Measurements from ENCODE around the gene IL1RAPL2. TPM values are rescaled to one million over a fixed set of nuclear protein-coding genes. Genes with fewer than 3 reads are reported as not detected.
"Not testable (repeated sequence)": the region's sequence is repeated elsewhere in the genome, so short reads cannot be mapped to it uniquely, and the experiment has no call there.

IL1RAPL2 gene
- total RNA-seq, 1 donor from 2014 or later: not detected

GRCh38 chrX:105038672-105039328 is 472.8 kb downstream of the IL1RAPL2 start:
- DNase-seq: no peak

- DNase-seq: no peak
Measured at GRCh38 chrX:105050921-105051320, 484.9 kb downstream of the IL1RAPL2 start.

GRCh38 chrX:105051364-105051763 is 485.4 kb downstream of the IL1RAPL2 start:
- DNase-seq: no peak

GRCh38 chrX:105052926-105053325 is 486.9 kb downstream of the IL1RAPL2 start:
- no peak for DNase-seq

GRCh38 chrX:105063743-105064142 is 497.7 kb downstream of the IL1RAPL2 start:
- no peak for DNase-seq

GRCh38 chrX:105098201-105098600 is 532.2 kb downstream of the IL1RAPL2 start:
- DNase-seq: no peak

- no peak for DNase-seq
Measured at GRCh38 chrX:105098812-105099211, 532.8 kb downstream of the IL1RAPL2 start.

GRCh38 chrX:105101378-105101777 is 535.4 kb downstream of the IL1RAPL2 start:
- no peak for DNase-seq

- DNase-seq: no peak
Measured at GRCh38 chrX:105109936-105110335, 543.9 kb downstream of the IL1RAPL2 start.

GRCh38 chrX:105114554-105115130 is 548.6 kb downstream of the IL1RAPL2 start:
- DNase-seq: no peak

GRCh38 chrX:105115596-105116320 is 549.8 kb downstream of the IL1RAPL2 start:
- DNase-seq: not testable (repeated sequence)

- no peak for DNase-seq
Measured at GRCh38 chrX:105116486-105116885, 550.5 kb downstream of the IL1RAPL2 start.

- no peak for DNase-seq
Measured at GRCh38 chrX:105117621-105118020, 551.6 kb downstream of the IL1RAPL2 start.

- DNase-seq: no peak
Measured at GRCh38 chrX:105120463-105120862, 554.5 kb downstream of the IL1RAPL2 start.

- DNase-seq: no peak
Measured at GRCh38 chrX:105121186-105121585, 555.2 kb downstream of the IL1RAPL2 start.

GRCh38 chrX:105126201-105126600 is 560.2 kb downstream of the IL1RAPL2 start:
- no peak for DNase-seq

GRCh38 chrX:105134273-105134672 is 568.3 kb downstream of the IL1RAPL2 start:
- no peak for DNase-seq

GRCh38 chrX:105136786-105137185 is 570.8 kb downstream of the IL1RAPL2 start:
- DNase-seq: no peak

GRCh38 chrX:105150036-105150435 is 584.0 kb downstream of the IL1RAPL2 start:
- DNase-seq: no peak

GRCh38 chrX:105150557-105150956 is 584.6 kb downstream of the IL1RAPL2 start:
- DNase-seq: no peak

- no peak for DNase-seq
Measured at GRCh38 chrX:105167233-105167632, 601.2 kb downstream of the IL1RAPL2 start.

- DNase-seq: no peak
Measured at GRCh38 chrX:105168577-105168976, 602.6 kb downstream of the IL1RAPL2 start.

- no peak for DNase-seq
Measured at GRCh38 chrX:105173071-105173470, 607.1 kb downstream of the IL1RAPL2 start.

GRCh38 chrX:105179644-105180043 is 613.6 kb downstream of the IL1RAPL2 start:
- no peak for DNase-seq

All from dermis blood vessel endothelial cell (primary cell).